Activated T-helper 17 cell treated with anti-CD3 and anti-CD28 coated beads, Interleukin-2, amount 50 U/mL, for 72 hours (primary cell): ENCODE measurements around the gene HES6. TPM values are rescaled to one million over a fixed set of nuclear protein-coding genes. Genes with fewer than 3 reads are reported as not detected.
"Not testable (repeated sequence)": the region's sequence is repeated elsewhere in the genome, so short reads cannot be mapped to it uniquely, and the experiment has no call there.

Experiments used
- ATAC-seq: fragments of 150-1000 bp; cut with Tn5 transposase; replicated peaks from 2 replicates; pipeline ENCODE4 v1.10.0; 2021; ENCODE audit warnings: mild to moderate bottlenecking, moderate library complexity
- H3K27ac Mint-ChIP-seq: one replicate; pipeline ENCODE4 v1.8.0; 2022; ENCODE audit warnings: mixed read lengths
- H3K27me3 Mint-ChIP-seq: one replicate; pipeline ENCODE4 v1.8.0; 2022; ENCODE audit warnings: mixed read lengths
- H3K36me3 Mint-ChIP-seq: one replicate; pipeline ENCODE4 v1.8.0; 2022; ENCODE audit warnings: low read depth, mild to moderate bottlenecking, mixed read lengths
- H3K4me1 Mint-ChIP-seq: one replicate; pipeline ENCODE4 v1.8.0; 2022; ENCODE audit warnings: mixed read lengths
- H3K4me3 Mint-ChIP-seq: one replicate; pipeline ENCODE4 v1.8.0; 2022; ENCODE audit warnings: mild to moderate bottlenecking, mixed read lengths
- H3K9me3 Mint-ChIP-seq: one replicate; pipeline ENCODE4 v1.8.0; 2022; ENCODE audit warnings: mixed read lengths
- total RNA-seq, 2 donors: library from RNA; stranded (reverse); gene quantifications; one replicate each; pipeline ENCODE4 v1.2.3, GENCODE V29; 2022

HES6 gene
- total RNA-seq, 2 donors from 2014 or later, result 1.3 to 4.8 TPM

DNA sequence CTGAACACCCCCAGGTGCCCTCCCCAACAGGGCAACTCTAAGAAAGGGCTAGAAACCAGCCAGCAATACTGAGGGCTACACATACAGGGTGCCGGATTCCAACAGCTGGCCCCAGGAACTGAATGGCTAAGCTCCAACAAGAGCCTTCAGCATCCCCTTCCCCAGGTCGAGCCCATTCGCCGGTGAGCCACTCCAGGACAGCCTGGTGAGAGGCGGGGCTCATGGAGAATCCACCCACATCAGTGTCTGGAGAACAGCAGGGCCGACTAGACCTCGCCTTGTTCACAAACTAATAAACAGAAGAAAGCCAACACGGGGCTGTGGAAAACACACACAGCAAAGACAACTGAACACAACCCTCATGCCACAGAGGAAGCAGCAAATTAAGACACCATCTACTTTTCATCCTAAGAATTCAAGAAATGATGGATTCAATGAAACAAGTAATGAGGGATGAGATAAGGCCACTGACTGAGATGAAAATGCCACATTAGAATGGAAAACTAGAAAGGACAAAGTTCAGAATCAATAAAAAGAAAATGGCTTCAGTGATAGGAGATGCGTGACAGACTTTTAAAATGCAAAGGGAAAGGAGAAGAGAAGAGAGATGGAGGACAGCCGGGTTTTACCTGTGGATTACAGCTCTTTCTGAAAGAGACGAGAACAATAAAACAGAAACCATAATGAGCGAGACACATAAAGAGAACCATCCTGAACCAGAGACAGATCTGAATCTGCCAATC lies 40.4 kb upstream of the HES6 start:
- H3K27me3 Mint-ChIP-seq, result no peaks in the 10 kb centered on the region
- H3K9me3 Mint-ChIP-seq, result no peaks in the 10 kb centered on the region
- H3K27ac Mint-ChIP-seq, result no peak overlapping the region
- no peak for ATAC-seq
- H3K4me3 Mint-ChIP-seq, result no peak overlapping the region
- peaks cover 24% of the 10 kb centered on the region for H3K4me1 Mint-ChIP-seq
- H3K36me3 Mint-ChIP-seq, result peaks cover 26% of the 10 kb centered on the region

DNA sequence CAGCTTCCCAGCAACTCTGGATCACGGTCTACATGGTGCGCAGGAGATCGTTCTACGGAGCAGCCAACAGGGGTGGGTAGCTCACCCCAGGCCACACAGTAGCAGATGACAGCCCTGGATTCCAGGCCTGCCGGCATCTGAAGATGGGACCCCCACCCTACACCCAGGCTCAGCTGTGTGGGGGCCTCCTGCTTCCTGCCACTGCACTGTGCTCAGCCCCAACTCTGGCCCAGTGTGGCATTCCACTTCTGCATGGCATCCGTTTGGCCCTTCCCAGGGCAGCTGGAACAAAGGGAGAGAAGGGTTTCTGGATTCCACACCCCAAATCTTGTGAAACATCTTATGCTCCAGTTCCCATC lies 39.5 kb upstream of the HES6 start:
- ATAC-seq, result no peak
- Mint-ChIP-seq H3K4me3 (no peak overlapping the region), H3K27ac (no peak overlapping the region), H3K27me3 (no peaks in the 10 kb centered on the region), H3K4me1 (peaks cover 24% of the 10 kb centered on the region), H3K9me3 (no peaks in the 10 kb centered on the region), H3K36me3 (peaks cover 35% of the 10 kb centered on the region)

DNA sequence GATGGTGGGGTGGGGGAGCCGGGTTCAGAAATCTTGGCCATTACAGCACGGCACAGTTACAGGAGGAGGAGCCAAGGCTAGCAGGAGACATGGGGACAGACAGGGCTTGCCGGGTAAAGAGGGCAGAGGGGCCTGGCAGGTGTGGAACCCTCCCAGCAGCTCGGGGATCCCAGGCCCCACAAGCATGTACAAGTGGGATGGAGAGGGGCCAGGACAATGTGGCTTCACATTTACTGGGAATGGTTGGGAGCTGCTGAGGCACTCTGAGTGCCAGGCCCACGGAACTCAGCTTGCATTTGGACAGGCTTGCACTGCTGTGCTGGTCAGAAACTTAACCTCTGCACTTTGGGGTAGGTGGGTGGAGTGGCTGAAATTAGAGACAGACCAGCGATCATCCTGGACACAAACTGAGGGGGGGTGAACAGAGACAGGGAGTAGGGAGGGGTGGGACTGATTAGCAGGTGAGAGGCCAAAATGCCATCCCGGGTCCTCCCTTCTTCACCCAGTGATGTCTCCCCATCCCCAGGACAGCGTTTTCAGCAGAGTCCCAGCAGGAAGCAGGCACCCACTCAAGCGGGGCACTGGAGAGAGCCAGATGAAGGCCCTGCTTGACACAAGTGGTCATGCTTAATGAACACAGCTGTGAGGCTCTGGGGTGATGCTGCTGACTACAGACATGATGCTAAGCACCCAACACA lies 38.9 kb upstream of the HES6 start:
- Mint-ChIP-seq H3K9me3 (no peaks in the 10 kb centered on the region), H3K4me1 (peaks cover 24% of the 10 kb centered on the region), H3K36me3 (peaks cover 40% of the 10 kb centered on the region), H3K27ac (peak overlapping the region; percentile 68), H3K27me3 (no peaks in the 10 kb centered on the region), H3K4me3 (no peak overlapping the region)
- no peak for ATAC-seq

DNA sequence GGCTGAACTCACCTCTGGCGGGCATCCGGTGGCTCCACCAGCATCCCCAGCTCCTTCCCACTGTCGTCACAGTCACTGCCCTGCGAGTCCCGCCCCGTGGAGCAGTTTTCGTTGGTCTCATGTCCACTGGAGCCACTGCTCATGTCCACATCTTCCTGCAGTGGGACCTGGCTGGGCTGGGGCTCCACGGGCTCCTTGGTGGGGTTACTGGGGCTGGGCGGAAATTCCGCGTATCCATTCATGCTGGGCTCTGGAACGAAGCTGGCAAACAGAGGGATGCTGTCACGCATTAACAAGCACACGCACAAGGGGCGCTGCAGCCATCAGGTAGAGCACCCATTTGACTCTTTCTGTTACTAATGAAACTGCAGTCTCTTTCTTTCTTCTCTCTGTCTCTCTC lies 37.9 kb upstream of the HES6 start:
- Mint-ChIP-seq H3K9me3 (no peaks in the 10 kb centered on the region), H3K4me3 (no peak overlapping the region), H3K4me1 (peaks cover 18% of the 10 kb centered on the region), H3K27me3 (no peaks in the 10 kb centered on the region), H3K27ac (peak overlapping the region; percentile 68), H3K36me3 (peaks cover 51% of the 10 kb centered on the region)
- ATAC-seq, result no peak

DNA sequence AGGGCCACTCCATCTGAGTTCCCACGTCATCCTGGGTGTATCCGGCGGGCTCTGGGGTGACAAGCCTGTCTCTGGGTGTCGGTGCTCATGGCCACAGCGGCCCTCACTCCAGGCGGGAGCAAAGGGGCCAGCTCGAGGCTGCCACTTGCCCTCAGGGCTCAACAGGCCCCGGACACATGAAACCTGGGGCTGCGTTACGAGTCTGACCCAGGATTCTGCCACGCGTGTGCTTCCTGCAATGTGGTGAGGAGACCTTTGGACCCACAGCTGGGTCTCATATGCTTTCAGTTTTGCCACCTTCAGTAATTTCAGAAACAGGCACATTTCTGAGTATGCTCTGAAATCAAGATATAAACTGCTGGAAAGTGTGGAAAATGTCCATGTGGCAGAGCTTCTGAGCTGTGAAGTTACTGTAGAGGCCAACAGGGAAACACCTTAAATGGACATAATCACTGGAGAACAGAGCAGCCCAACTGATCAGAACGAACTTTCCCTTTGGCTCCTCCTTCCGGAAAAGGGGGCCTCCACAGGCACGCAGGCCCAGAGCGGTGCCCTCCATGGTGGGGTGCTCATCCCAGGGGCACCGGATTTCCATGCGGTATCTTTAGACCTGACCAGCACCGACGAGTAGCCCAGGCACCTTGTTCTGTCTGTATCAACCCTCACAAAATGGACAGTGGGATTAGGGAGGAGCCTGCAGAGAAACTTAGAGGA lies 34.5 kb upstream of the HES6 start:
- H3K4me1 Mint-ChIP-seq, result peaks cover 7% of the 10 kb centered on the region
- H3K9me3 Mint-ChIP-seq, result no peaks in the 10 kb centered on the region
- H3K36me3 Mint-ChIP-seq, result peaks cover 69% of the 10 kb centered on the region
- H3K27me3 Mint-ChIP-seq, result no peaks in the 10 kb centered on the region
- no peak overlapping the region for H3K27ac Mint-ChIP-seq
- no peak overlapping the region for H3K4me3 Mint-ChIP-seq
- ATAC-seq, result no peak

DNA sequence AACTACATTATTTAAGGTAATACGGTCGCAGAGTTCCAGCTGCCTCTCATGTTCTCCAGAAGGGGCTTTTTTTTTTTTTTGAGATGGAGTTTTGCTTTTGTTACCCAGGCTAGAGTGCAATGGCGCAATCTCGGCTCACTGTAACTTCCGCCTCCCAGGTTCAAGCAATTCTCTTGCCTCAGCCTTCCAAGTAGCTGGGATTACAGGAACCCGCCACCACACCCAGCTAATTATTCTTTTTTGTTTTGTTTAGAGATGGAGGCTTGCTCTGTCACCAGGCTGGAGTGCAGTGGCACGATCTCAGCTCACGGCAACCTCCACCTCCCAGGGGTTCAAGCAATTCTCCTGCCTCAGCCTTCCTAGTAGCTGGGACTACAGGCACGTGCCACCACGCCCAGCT lies 33.6 kb upstream of the HES6 start:
- ATAC-seq, H3K27me3 Mint-ChIP-seq, H3K4me3 Mint-ChIP-seq, H3K4me1 Mint-ChIP-seq, H3K9me3 Mint-ChIP-seq: not testable (repeated sequence)
- Mint-ChIP-seq H3K27ac (peak overlapping the region; percentile 46), H3K36me3 (peaks cover 74% of the 10 kb centered on the region)

DNA sequence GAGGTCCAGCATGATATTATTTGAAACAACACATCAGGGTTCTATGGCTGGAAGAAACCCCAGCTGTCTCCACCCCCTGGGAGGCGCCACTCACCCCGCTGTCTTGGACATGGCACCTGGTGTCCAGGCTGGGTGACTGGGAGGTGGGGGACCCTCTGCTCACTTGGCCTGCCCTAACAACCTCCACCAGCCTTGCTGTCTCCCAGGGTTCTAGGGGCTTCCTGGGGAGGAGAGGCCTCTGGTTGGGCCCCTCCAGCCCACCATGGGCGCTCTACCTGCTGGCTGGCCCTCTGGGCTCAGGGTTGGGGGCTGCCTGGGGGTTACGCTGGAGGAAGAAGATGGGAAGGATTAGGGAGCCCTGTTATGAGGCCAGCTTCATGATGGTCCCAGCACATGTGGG lies 32.3 kb upstream of the HES6 start:
- Mint-ChIP-seq H3K9me3 (no peaks in the 10 kb centered on the region), H3K4me1 (no peaks in the 10 kb centered on the region), H3K4me3 (no peak overlapping the region), H3K36me3 (peaks cover 73% of the 10 kb centered on the region), H3K27ac (no peak overlapping the region), H3K27me3 (no peaks in the 10 kb centered on the region)
- ATAC-seq, result no peak

DNA sequence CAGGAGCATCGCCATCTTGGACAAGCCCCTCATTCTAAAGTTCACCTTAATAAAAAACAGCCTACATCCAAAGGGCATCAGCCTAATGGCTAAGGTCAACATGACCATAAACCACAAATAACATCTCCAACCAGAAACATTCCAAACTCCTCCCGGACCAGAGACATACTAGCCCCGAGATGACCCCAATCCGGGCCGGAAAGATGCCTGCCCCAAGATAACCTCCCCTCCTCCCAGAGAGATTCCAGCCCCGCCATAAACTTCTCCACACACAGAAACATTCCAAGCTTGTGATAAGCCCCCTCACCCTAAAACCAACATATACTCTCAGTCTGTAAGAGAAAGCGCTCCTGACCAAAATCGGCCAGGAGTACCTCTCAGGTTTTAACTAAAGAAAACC lies 31.8 kb upstream of the HES6 start:
- H3K27me3 Mint-ChIP-seq, H3K9me3 Mint-ChIP-seq, H3K4me1 Mint-ChIP-seq, H3K27ac Mint-ChIP-seq, H3K4me3 Mint-ChIP-seq, ATAC-seq: not testable (repeated sequence)
- H3K36me3 Mint-ChIP-seq, result peaks cover 72% of the 10 kb centered on the region

DNA sequence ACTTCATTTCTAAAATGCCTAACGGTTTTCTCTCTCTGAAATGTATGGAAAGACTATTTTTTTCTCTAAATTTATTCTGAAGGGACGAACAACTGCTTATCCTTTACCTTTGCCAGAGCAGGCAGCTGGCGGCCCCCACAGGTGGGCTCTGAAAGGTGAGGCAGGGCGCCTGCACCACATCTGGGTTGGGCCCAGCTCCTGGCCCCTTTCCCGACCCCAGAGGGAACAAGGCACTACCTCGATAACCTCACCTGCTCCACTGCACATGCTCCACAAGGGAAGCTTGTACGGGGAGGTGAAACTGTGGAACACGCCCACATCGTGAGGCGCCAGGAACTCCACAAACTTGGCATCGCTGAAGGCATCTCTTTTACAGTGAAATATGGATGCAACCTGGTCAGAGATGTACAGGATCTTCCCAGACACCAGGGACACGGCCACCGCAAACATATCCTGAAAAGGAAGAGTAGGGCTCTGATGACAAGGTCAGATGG lies 31.3 kb upstream of the HES6 start:
- Mint-ChIP-seq H3K9me3 (no peaks in the 10 kb centered on the region), H3K4me1 (no peaks in the 10 kb centered on the region), H3K27ac (no peak overlapping the region), H3K36me3 (peaks cover 71% of the 10 kb centered on the region), H3K27me3 (no peaks in the 10 kb centered on the region), H3K4me3 (no peak overlapping the region)
- no peak for ATAC-seq

DNA sequence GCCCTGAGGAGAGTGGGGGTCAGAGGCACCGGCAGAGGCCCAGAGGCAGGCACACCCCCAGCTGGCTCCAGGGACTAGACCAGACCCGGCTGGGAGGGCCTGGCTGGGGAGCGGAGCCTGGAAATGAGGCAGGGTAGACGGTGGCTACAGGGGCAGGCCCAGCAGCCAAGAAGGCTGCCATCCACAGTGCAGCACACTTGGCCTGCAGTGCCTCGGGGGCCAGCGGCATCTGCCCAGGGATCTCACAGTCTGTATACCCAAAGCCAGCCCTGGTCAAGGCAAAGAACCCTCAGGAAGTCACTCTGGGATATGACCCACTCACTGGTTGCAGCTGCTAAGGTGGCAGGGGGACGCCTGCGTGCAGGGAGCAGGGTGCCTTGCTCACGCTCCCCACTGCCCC lies 30.8 kb upstream of the HES6 start:
- no peaks in the 10 kb centered on the region for H3K27me3 Mint-ChIP-seq
- peaks cover 71% of the 10 kb centered on the region for H3K36me3 Mint-ChIP-seq
- H3K4me3 Mint-ChIP-seq, result no peak overlapping the region
- no peaks in the 10 kb centered on the region for H3K4me1 Mint-ChIP-seq
- H3K27ac Mint-ChIP-seq, result no peak overlapping the region
- ATAC-seq, result no peak
- H3K9me3 Mint-ChIP-seq, result no peaks in the 10 kb centered on the region

DNA sequence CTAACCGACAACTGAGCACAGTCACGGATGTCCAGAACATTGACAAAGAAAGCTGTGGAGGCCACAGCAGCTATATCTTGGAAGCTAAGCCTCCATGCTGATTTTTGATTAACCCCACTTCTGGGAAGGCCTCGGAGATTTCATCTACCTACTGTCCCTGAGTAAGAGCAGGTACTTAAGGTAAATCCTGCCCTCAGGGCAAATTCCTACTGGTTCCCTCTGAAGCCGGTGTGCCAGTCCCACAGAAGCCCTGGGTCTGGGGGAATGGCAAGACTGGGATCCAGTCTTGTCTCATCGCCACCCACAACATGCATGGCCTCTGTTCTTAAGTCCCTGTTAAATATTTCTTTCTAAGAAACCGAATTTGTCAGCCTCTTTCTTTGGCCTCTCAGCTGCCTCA lies 29.9 kb upstream of the HES6 start:
- Mint-ChIP-seq H3K36me3 (peaks cover 63% of the 10 kb centered on the region), H3K27ac (no peak overlapping the region), H3K4me3 (no peak overlapping the region), H3K4me1 (no peaks in the 10 kb centered on the region), H3K9me3 (no peaks in the 10 kb centered on the region), H3K27me3 (no peaks in the 10 kb centered on the region)
- no peak for ATAC-seq

DNA sequence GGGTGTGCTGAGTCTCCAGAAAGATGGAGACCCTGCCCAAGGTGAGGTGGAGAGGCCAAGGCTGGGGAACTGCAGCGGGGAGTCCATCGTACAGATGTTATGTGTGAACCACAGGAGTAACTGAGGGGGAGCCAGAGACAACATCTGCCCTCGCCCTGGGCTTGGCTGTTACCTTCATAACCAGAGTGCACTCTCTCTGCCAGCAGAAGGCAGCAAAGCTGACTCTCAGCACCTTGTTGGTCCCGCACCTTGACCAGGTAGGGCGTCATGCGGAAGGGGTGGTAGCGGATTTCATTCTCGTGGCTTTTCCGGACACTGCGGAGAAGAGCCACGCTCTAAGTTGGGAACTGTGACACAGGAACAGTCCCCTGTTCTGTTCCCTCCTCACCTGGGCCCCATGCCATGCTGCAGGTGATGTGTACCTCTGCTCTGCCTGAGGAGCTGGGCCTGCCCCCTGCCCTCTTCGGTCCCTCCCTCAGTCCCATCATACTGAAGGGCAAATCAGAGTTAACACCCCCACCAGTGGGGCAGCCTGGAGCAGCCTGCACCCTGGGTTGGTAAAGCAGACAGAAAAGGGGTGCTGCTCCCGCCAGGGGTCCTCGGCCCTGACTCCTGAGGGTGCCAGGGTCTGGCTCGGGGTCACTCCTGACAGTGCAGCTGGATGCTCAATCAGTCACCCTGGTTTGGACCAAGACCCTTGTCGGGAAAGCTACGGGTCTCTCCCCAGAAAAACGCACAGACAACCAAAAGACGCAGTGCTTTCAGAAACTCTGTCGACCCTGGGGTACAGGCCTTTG lies 28.2 kb upstream of the HES6 start:
- Mint-ChIP-seq H3K4me1 (peaks cover 7% of the 10 kb centered on the region), H3K27ac (peak overlapping the region; percentile 59), H3K4me3 (no peak overlapping the region), H3K27me3 (no peaks in the 10 kb centered on the region), H3K36me3 (peaks cover 55% of the 10 kb centered on the region), H3K9me3 (no peaks in the 10 kb centered on the region)
- no peak for ATAC-seq

DNA sequence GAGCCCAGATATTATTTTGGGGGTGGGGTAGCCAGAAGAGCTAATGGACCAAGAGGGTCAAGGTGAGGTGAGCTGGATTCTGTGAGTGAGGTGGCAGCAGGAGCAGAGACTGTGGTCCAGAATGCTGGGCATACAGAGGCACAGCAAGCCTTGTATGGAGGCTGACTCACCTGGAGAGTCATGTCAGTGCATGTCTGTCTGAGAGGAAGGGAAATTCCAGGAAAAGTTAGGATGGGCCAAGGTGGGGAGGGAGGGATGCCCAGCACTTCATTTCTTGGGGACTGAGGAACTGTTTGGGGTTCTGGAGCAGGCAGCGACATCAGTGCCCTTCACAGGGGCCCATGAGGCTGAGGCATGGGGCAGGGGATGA lies 27.5 kb upstream of the HES6 start:
- no peaks in the 10 kb centered on the region for H3K27me3 Mint-ChIP-seq
- ATAC-seq, result peak; percentile 45

DNA sequence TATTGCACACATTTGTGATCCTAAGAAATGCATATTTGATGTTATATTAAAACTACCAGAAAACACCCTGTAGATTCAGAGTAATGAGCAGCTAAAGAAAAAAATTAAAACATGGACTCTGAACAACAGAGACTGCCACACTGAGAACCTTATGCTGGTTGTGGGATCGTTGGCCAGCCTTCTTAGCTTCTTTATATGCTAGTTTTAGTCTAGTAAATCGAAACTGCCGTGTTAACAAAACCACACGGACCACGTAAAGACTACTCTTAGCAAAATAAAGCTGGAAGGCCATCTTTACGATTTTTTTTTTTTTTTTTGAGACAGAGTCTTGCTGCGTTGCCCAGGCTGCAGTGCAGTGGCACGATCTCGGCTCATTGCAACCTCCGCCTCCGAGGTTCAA lies 25.8 kb upstream of the HES6 start:
- Mint-ChIP-seq H3K36me3 (peaks cover 47% of the 10 kb centered on the region), H3K4me1 (peaks cover 7% of the 10 kb centered on the region), H3K9me3 (no peaks in the 10 kb centered on the region), H3K4me3 (no peak overlapping the region), H3K27me3 (no peaks in the 10 kb centered on the region), H3K27ac (no peak overlapping the region)
- ATAC-seq, result no peak

More for the DNA sequence above, 27.5 kb upstream of the HES6 start:
- Mint-ChIP-seq H3K9me3 (no peaks in the 10 kb centered on the region), H3K4me3 (no peak overlapping the region), H3K4me1 (peaks cover 7% of the 10 kb centered on the region), H3K27ac (peak overlapping the region; percentile 59), H3K36me3 (peaks cover 50% of the 10 kb centered on the region)
